ENCODE measurements around the gene DPCD. TPM values are rescaled to one million over a fixed set of nuclear protein-coding genes. Genes with fewer than 3 reads are reported as not detected.
A peak's percentile ranks its signal among the peaks of the same experiment; 100 is the strongest.
"Not testable (repeated sequence)": the region's sequence is repeated elsewhere in the genome, so short reads cannot be mapped to it uniquely, and the experiment has no call there.

DPCD gene
- total RNA-seq, 1 experiment from 2014 or later: 22.1 TPM

- no peak for DNase-seq (ENCODE audit: low spot score)
Measured at GRCh38 chr10:101580486-101581399, 7.4 kb upstream of the DPCD start.

GRCh38 chr10:101585841-101586240 lies 2.3 kb upstream of the DPCD start:
- no peak for DNase-seq (ENCODE audit: low spot score)

GRCh38 chr10:101588879-101589278 lies 758 bp downstream of the DPCD start:
- peak; percentile 45 for DNase-seq (ENCODE audit: low spot score)

- DNase-seq (ENCODE audit: low spot score): not testable (repeated sequence)
Measured at GRCh38 chr10:101593331-101593730, 5.2 kb downstream of the DPCD start.

- DNase-seq (ENCODE audit: low spot score): no peak
Measured at GRCh38 chr10:101595591-101596433, 7.7 kb downstream of the DPCD start.

GRCh38 chr10:101597091-101597900 lies 9.2 kb downstream of the DPCD start:
- no peak for DNase-seq (ENCODE audit: low spot score)

- no peak for DNase-seq (ENCODE audit: low spot score)
Measured at GRCh38 chr10:101601541-101601940, 13.4 kb downstream of the DPCD start.

GRCh38 chr10:101602761-101603398 lies 14.8 kb downstream of the DPCD start:
- peak; percentile 86 for DNase-seq (ENCODE audit: low spot score)

GRCh38 chr10:101607124-101607523 lies 19.0 kb downstream of the DPCD start:
- DNase-seq (ENCODE audit: low spot score): no peak

GRCh38 chr10:101609481-101609880 lies 21.4 kb downstream of the DPCD start:
- DNase-seq (ENCODE audit: low spot score): no peak

- no peak for DNase-seq (ENCODE audit: low spot score)
Measured at GRCh38 chr10:101611096-101611905, 23.2 kb downstream of the DPCD start.

GRCh38 chr10:101612086-101612485 lies 24.0 kb downstream of the DPCD start:
- no peak for DNase-seq (ENCODE audit: low spot score)

GRCh38 chr10:101612872-101613271 lies 24.8 kb downstream of the DPCD start:
- DNase-seq (ENCODE audit: low spot score): no peak

GRCh38 chr10:101613646-101614045 lies 25.5 kb downstream of the DPCD start:
- DNase-seq (ENCODE audit: low spot score): no peak

- DNase-seq (ENCODE audit: low spot score): no peak
Measured at GRCh38 chr10:101614663-101615524, 26.8 kb downstream of the DPCD start.

GRCh38 chr10:101615525-101616116 lies 27.5 kb downstream of the DPCD start:
- no peak for DNase-seq (ENCODE audit: low spot score)

GRCh38 chr10:101616415-101617101 lies 28.4 kb downstream of the DPCD start:
- no peak for DNase-seq (ENCODE audit: low spot score)

Measured in HT-29 (cell line).